Pancreas (tissue), 10 donors: Measurements from ENCODE around the gene SLCO2A1. TPM values are rescaled to one million over a fixed set of nuclear protein-coding genes. Genes with fewer than 3 reads are reported as not detected.

Experiments used
- ATAC-seq, 4 donors: fragments of 200-7000 bp; cut with Tn5 transposase; one replicate each; pipeline versions ENCODE4 v1.8.0 to v1.9.1; 2020; ENCODE audit warnings: mild to moderate bottlenecking in 4 of 4, moderate library complexity in 4 of 4
- DNase-seq, 6 donors: peaks; one replicate each; pipeline ENCODE4 v3.0.0-alpha.2; 2020
- FAIRE-seq: peaks from 2 replicates; lab custom pipeline; 2012; peaks lifted over from hg19 to GRCh38; lab: Jason Lieb, UNC
- H3K27ac ChIP-seq, 4 donors: fragments of 200-600 bp; sonication (generic); 1 replicate in 3 of 4; 2 replicates in 1 of 4; pipeline versions ENCODE4 v1.5.0 to v1.8.0; 2020
- H3K27me3 ChIP-seq, 4 donors: fragments of 200-600 bp; one replicate each; pipeline ENCODE4 v1.8.0; 2021
- H3K36me3 ChIP-seq, 3 donors: fragments of 200-600 bp; sonication (generic) in 1 of 3; one replicate each; pipeline versions ENCODE4 v1.5.0 to v1.8.0; 2020 to 2021
- H3K4me1 ChIP-seq, 3 donors: fragments of 200-600 bp; one replicate each; pipeline ENCODE4 v1.8.0; 2021
- H3K4me3 ChIP-seq, 4 donors: fragments of 200-600 bp; sonication (generic) in 2 of 4; one replicate each; pipeline versions ENCODE4 v1.5.0 to v1.8.0; 2020 to 2021
- H3K9me3 ChIP-seq, 4 donors: fragments of 200-600 bp; one replicate each; pipeline ENCODE4 v1.8.0; 2021
- CTCF ChIP-seq, 4 donors: fragments of 200-600 bp; sonication (generic) in 3 of 4; IDR thresholded peaks; one replicate each; pipeline versions ENCODE4 v1.5.0 to v1.8.0; 2021; ENCODE audit warnings: antibody characterized with exemption in 4 of 4
- WGBS, 2 donors: extraction: QIAGEN DNeasy Blood & Tissue Kit; methylation state at CpG; one replicate each; pipeline ENCODE4 v1.1.7; 2013; 5-methylcytosine and 5-hydroxymethylcytosine counted together
- intact Hi-C, 3 donors: fragments of 100-400 bp; cut with DNase I; formaldehyde crosslinking; loops; one replicate each; pipeline versions ENCODE4 v1.11.1 to v1.14.2; 2022
- polyA plus RNA-seq, 2 donors: library from polyadenylated mRNA; stranded (reverse); fragments of 200-250 nt; gene quantifications; one replicate each; pipeline ENCODE4 v1.2.3, GENCODE V29; 2013
- total RNA-seq, 6 donors: library from RNA; stranded (reverse); fragmentation: NEBNext Ultra II Directional in 4 of 6; extraction: Animal tissue kit (Norgen Biotek cat#: 25700) in 4 of 6; gene quantifications; one replicate each; pipeline versions ENCODE4 v1.2.1 to v1.2.4, GENCODE V29; 2021 to 2023
- donor health status: healthy with polysubstance abuse.
- donor health status: DM: no; HTN: no; CAD: no; lungs with moderate emphysema.
- donor health status: DM: no; HTN: no; CAD: no.
- donor health status: control.
- donor health status: control.
- donor health status: Bipolar disorder and iron deficiency.
- donor health status: DM: yes; HTN: yes; CAD: no.
- donor health status: DM: no; HTN: no; CAD: no.
- donor health status: DM: no; HTN: no; CAD: no.
- donor health status: DM: yes; HTN: yes; CAD: no.

The SLCO2A1 gene
- total and polyA plus RNA-seq, 8 donors = 4.6 to 17.5 (median 10.4) TPM

- DNase-seq (no peak), FAIRE-seq (no peak), ATAC-seq (no peak)
- no peaks in the 10 kb centered on the region for H3K9me3 ChIP-seq
- no peak overlapping the region for H3K27ac ChIP-seq
- TF ChIP-seq CTCF (IDR thresholded peaks at IDR 0.05) = no peak
- 81 to 86% methylated on average over 5 of the region's 5 CpGs for WGBS, 2 donors
- H3K4me3 ChIP-seq = no peak overlapping the region
- no peaks in the 10 kb centered on the region for H3K36me3 ChIP-seq
- intact Hi-C loops = no loop called here
- no peaks in the 10 kb centered on the region for H3K4me1 ChIP-seq
- H3K27me3 ChIP-seq = no peaks in the 10 kb centered on the region
Measured at GRCh38 chr3:134036291-134036690, 6.6 kb upstream of the SLCO2A1 start.

- FAIRE-seq (no peak), DNase-seq (no peak), ATAC-seq (no peak)
- whole genome bisulfite sequencing, 2 donors = 88 to 91% methylated on average over 8 of the region's 8 CpGs
- intact Hi-C loops = no loop called here
- H3K4me3 ChIP-seq = no peak overlapping the region
- TF ChIP-seq CTCF (IDR thresholded peaks at IDR 0.05) = no peak
- no peaks in the 10 kb centered on the region for H3K4me1 ChIP-seq
- H3K27ac ChIP-seq = no peak overlapping the region
- H3K36me3 ChIP-seq = no peaks in the 10 kb centered on the region
- no peaks in the 10 kb centered on the region for H3K27me3 ChIP-seq
- no peaks in the 10 kb centered on the region for H3K9me3 ChIP-seq
Measured at GRCh38 chr3:134035836-134036235, 6.1 kb upstream of the SLCO2A1 start.

GRCh38 chr3:134034005-134034785 lies 4.5 kb upstream of the SLCO2A1 start:
- 83% methylated on average over 6 of the region's 6 CpGs for WGBS, 2 donors
- FAIRE-seq (no peak), ATAC-seq (no peak), DNase-seq (no peak)
- no peaks in the 10 kb centered on the region for H3K4me1 ChIP-seq
- H3K27me3 ChIP-seq = no peaks in the 10 kb centered on the region
- H3K9me3 ChIP-seq = no peaks in the 10 kb centered on the region
- no peak overlapping the region for H3K4me3 ChIP-seq
- H3K36me3 ChIP-seq = no peaks in the 10 kb centered on the region
- H3K27ac ChIP-seq = no peak overlapping the region
- intact Hi-C loops = no loop called here
- no peak for TF ChIP-seq CTCF (IDR thresholded peaks at IDR 0.05)

GRCh38 chr3:134033315-134033996 lies 3.7 kb upstream of the SLCO2A1 start:
- H3K4me1 ChIP-seq = peaks cover 0 to 3% (median 0%) of the 10 kb centered on the region in 3 donors
- WGBS, 2 donors = 75 to 82% methylated on average over 8 of the region's 8 CpGs

More at GRCh38 chr3:134033315-134033996, 3.7 kb upstream of the SLCO2A1 start:
- Histone ChIP-seq H3K36me3 (no peaks in the 10 kb centered on the region), H3K27ac (no peak overlapping the region), H3K9me3 (no peaks in the 10 kb centered on the region), H3K27me3 (no peaks in the 10 kb centered on the region), H3K4me3 (no peak overlapping the region)
- intact Hi-C loops = no loop called here
- no peak for TF ChIP-seq CTCF (IDR thresholded peaks at IDR 0.05)
- DNase-seq (no peak), ATAC-seq (no peak), FAIRE-seq (no peak)
